ENCODE results near the gene SFMBT2. TPM values are rescaled to one million over a fixed set of nuclear protein-coding genes. Genes with fewer than 3 reads are reported as not detected.

The SFMBT2 gene
- total RNA-seq, 1 experiment from 2014 or later: 1.3 TPM

- in situ Hi-C loops (cut with HindIII; ENCODE audit: low pct_unique_long_range_greater_than_20kb, low sequenced_read_pairs) (no loop called here), intact Hi-C loops (cut with micrococcal nuclease; ENCODE audit: unreplicated experiment) (loop anchor here (5.0 kb wide), 1 partner anchor 143 kb away; no protein-coding TSS in a partner anchor)
- Histone ChIP-seq H3K4me1 (ENCODE audit: control insufficient read depth, insufficient read depth, low read length) (no peaks in the 10 kb centered on the region), H3K27ac (ENCODE audit: low read length) (no peak overlapping the region), H3K36me3 (ENCODE audit: control insufficient read depth, insufficient read depth, low read length) (no peaks in the 10 kb centered on the region), H3K4me3 (ENCODE audit: low read depth in 2 of 2, low read length in 2 of 2) (no peak overlapping the region), H3K27me3 (ENCODE audit: control insufficient read depth, insufficient read depth, low read length) (no peaks in the 10 kb centered on the region; the same call in 1 of the 2 replicates), H3K9me3 (ENCODE audit: control insufficient read depth, insufficient read depth, low read depth, low read length) (no peaks in the 10 kb centered on the region)
- no peak for DNase-seq (ENCODE audit: low read depth, low spot score)
- TF ChIP-seq CTCF (IDR thresholded peaks at IDR 0.05) (no peak), REST (IDR thresholded peaks at IDR 0.05; ENCODE audit: insufficient read depth in 1 of 2, low read depth in 2 of 2, low read length in 1 of 2) (no peak), SIN3A (IDR thresholded peaks at IDR 0.05; ENCODE audit: borderline replicate concordance, insufficient read depth, low read depth, low read length) (no peak), POLR2AphosphoS5 (IDR thresholded peaks at IDR 0.05; ENCODE audit: low read depth, low read length) (no peak), TCF7L2 (IDR thresholded peaks at IDR 0.05; ENCODE audit: low read depth, low read length) (no peak)
- ChIA-PET POLR2A (no interaction called here), CTCF (no interaction called here)
- no peak for ATAC-seq
- BruUV-seq (replicated peaks): no TSS peak
Observed at GRCh38 chr10:7405637-7406036, 5.2 kb downstream of the SFMBT2 start.

GRCh38 chr10:7403620-7404019, 7.2 kb downstream of the SFMBT2 start:
- DNase-seq (ENCODE audit: low read depth, low spot score) (no peak), ATAC-seq (no peak)
- in situ Hi-C loops (cut with HindIII; ENCODE audit: low pct_unique_long_range_greater_than_20kb, low sequenced_read_pairs) (no loop called here), intact Hi-C loops (cut with micrococcal nuclease; ENCODE audit: unreplicated experiment) (no loop called here)
- no peak overlapping the region for H3K4me3 ChIP-seq (ENCODE audit: low read depth in 2 of 2, low read length in 2 of 2)
- H3K36me3 ChIP-seq (ENCODE audit: control insufficient read depth, insufficient read depth, low read length): no peaks in the 10 kb centered on the region
- H3K4me1 ChIP-seq (ENCODE audit: control insufficient read depth, insufficient read depth, low read length): no peaks in the 10 kb centered on the region; the same call in 1 of the 2 replicates
- POLR2A ChIA-PET: interaction anchor here (0.6 kb wide), 1 partner anchor 68 kb away, joined by 4 read pairs; no protein-coding TSS in a partner anchor
- no peaks in the 10 kb centered on the region for H3K9me3 ChIP-seq (ENCODE audit: control insufficient read depth, insufficient read depth, low read depth, low read length)
- no TSS peak for BruUV-seq (replicated peaks)
- CTCF ChIA-PET: no interaction called here
- no peak overlapping the region for H3K27ac ChIP-seq (ENCODE audit: low read length)
- H3K27me3 ChIP-seq (ENCODE audit: control insufficient read depth, insufficient read depth, low read length): no peaks in the 10 kb centered on the region; the same call in 1 of the 2 replicates
- TF ChIP-seq REST (IDR thresholded peaks at IDR 0.05; ENCODE audit: insufficient read depth in 1 of 2, low read depth in 2 of 2, low read length in 1 of 2) (no peak), TCF7L2 (IDR thresholded peaks at IDR 0.05; ENCODE audit: low read depth, low read length) (no peak), SIN3A (IDR thresholded peaks at IDR 0.05; ENCODE audit: borderline replicate concordance, insufficient read depth, low read depth, low read length) (no peak), POLR2AphosphoS5 (IDR thresholded peaks at IDR 0.05; ENCODE audit: low read depth, low read length) (no peak), CTCF (IDR thresholded peaks at IDR 0.05) (no peak)

All from Panc1 (cell line).